HG03565 (cell line): ENCODE data around the gene PIK3R6.

ENCODE experiments used
- ATAC-seq: cut with Tn5 transposase; IDR thresholded peaks from one replicate; pipeline ENCODE4 v1.9.1; 2021; ENCODE audit warnings: mild to moderate bottlenecking, moderate library complexity; ENCODE audit not compliant: unreplicated experiment

Gene PIK3R6

GRCh38 chr17:8799570-8800212, 67.8 kb downstream of the PIK3R6 start:
- no peak for ATAC-seq

- no peak for ATAC-seq
These were observed 68.5 kb downstream of the PIK3R6 start, which contains the start of gene MFSD6L for GRCh38 chr17:8798846-8799569. TSS of gene MFSD6L (minus strand) at chr17:8799365. CDS start at chr17:8799120, 245 bp downstream.

DNA sequence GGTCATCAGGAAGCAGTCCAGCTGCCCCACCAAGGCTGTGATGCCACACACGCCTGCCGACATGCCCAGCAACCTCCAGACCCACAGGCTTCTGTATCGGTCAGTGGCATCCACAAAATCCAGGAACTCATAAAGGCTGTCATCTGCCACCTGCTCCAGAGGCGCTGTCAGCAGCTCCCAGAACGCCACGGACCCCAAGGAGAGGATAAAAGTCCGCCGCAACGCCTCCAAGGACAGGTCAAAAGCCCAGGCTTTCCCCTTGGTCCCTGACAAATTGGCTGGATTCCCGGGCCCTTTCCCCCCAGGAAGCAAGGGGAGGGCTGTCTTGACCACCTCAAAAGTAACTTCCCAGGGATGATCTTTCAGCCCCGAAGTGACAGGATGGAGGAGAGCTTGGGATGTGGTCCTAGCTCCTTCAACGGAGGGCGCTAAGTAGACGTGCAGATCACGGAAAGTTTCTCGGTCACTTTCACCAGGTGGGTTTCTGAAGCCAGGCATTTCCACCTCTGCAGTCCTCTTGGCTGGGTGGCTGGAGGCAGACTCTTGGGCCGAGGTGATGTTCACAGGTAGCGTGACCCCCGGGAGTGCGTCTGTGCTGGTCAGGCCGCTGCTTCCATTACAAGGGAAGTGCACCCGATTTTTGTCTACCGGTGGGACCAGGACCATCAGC, 69.2 kb downstream of the PIK3R6 start:
- ATAC-seq: no peak

GRCh38 chr17:8797621-8798175, 69.8 kb downstream of the PIK3R6 start:
- ATAC-seq: no peak

DNA sequence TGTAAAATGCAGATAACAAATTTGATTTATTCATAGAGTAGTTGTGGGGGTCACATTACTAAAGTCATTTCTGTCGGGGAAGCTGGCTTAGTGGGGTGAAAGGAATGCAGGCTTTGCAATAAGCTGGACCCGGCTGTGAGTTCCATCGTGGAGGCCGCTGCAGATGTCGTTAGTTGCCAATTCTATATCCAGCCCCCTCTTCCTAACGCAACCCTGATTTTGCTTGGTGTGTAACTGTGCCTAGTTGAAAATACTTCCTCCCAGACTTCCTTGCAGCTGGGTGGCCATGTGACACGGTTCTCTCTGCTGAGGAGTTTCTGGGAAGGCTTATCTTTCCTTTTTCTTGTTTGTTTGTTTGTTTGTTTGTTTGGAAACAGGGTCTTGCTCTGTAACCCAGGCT, 72.8 kb downstream of the PIK3R6 start:
- no peak for ATAC-seq

DNA sequence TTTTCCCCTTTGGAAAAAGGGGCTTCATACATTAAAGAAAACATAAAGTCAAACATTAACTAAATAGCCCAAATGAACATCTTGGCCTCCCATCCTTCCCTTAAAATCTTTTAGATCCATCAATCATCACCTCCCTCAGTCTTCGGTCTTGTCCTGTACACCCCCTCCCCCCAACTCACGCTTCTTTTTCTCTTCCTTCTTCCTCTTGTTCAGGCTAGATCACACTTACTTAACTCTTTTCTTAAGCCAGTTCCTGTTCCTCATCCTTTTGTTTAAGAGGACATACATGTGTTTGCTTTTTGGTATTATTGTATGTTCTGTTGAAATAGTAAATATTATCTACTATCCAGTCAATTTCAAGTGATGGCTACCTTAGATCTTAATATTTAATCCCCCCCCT, 73.8 kb downstream of the PIK3R6 start:
- no peak for ATAC-seq

DNA sequence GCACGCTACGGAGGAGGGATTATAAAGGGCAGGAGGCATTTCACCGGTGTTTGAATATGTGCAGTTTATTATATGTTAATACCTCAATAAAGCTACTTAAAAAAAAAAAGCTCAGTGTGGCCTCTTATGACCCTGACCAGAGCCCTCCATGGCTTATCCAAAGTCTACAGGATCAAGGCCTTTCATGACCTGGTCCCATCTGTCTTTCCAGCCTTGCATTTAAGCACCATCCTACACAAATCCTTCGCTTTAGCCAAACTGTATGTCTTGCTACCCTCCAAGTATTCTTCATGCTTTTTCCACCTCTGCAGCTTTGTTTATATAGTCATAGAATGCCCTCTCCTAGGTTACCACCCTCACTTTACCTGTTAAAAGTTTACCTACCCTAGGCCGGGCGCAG, 74.8 kb downstream of the PIK3R6 start:
- ATAC-seq: no peak

DNA sequence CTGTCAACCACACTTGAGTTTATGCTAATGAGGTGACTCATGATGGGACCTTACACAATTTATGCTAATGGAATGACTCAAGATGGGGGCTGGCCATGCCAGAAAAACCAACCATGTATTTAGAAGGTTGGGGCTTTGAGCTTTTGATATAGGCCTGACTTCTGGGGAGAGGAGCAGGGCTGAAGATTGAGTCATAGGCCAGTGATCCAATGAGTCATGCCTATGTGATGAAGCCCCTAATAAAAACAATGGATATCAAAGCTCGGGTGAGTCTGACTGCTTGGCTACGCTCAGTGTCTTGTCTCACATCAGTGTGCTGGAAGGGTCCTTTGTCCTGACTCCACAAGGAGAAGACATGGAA, 75.6 kb downstream of the PIK3R6 start:
- ATAC-seq: no peak

- ATAC-seq: no peak
These were observed 76.1 kb downstream of the PIK3R6 start for GRCh38 chr17:8791248-8791909.

- ATAC-seq: no peak
These were observed 77.7 kb downstream of the PIK3R6 start for GRCh38 chr17:8789743-8790142.

- ATAC-seq: no peak
These were observed 78.5 kb downstream of the PIK3R6 start for GRCh38 chr17:8788998-8789397.

GRCh38 chr17:8785547-8786413, 81.7 kb downstream of the PIK3R6 start:
- no peak for ATAC-seq

GRCh38 chr17:8782176-8782575, 85.3 kb downstream of the PIK3R6 start:
- ATAC-seq: no peak

- ATAC-seq: no peak
These were observed 85.7 kb downstream of the PIK3R6 start for GRCh38 chr17:8781776-8782175.

DNA sequence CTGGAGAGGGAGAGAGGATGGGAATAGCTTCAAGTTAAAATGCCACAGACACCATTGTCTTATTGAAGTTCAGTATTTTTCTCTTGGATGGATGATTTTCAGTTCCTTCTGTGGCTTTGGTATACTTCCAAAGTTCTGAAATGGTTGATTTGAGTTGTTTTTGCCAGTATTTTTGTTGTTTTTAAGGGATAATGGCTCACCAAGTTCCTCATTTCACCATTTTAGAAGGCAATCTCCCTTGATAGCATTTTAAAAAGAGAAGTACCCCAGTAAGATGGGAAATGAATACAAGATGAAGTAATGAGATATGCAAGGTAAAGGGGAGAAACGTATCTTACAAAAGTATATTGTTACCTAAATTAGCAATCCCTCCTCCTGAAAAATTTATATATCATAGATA, 90.6 kb downstream of the PIK3R6 start:
- ATAC-seq: no peak

GRCh38 chr17:8776248-8776647, 91.2 kb downstream of the PIK3R6 start:
- no peak for ATAC-seq

GRCh38 chr17:8766731-8767130, 100.7 kb downstream of the PIK3R6 start:
- ATAC-seq: no peak

DNA sequence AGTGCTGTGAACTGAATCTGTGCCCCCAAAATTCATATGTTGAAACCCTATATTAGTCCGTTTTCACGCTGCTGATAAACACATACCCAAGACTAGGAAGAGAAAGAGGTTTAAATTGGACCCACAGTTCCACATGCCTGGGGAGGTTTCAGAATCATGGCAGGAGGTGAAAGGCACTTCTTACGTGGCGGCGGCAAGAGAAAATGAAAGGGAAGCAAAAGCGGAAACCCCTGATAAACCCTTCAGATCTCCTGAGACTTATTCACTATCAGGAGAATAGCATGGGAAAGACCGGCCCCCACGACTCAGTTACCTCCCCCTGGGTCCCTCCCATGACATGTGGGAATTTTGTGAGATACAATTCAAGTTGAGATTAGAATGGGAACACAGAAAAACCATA, 105.5 kb downstream of the PIK3R6 start:
- no peak for ATAC-seq

DNA sequence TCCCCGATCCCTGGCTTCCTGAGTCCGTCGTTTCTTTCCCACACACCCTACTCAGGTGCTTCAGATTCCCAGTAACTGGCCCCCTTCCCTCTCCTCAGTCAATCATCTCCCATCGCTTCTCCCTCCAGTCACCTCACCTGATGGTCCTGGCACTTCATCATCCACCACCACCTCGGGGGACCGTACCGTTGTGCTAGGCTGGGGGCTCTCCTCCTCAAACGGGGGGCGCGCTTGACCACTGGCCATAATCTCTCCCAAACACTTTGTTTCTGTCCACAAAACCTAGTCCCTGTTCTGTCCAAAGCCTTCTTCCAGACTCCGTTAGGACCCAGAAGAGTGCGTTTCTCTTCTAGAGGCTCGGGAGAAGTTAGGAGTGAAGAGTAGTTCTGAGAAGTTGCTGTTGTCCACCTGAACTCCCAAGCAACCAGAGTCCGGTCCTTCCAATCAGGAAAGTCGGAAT, 109.3 kb downstream of the PIK3R6 start, which contains the start of gene SPDYE4:
SPDYE4 (minus strand) TSS at position 410 of the 460 bp plus-strand sequence; CDS start at position 246, 164 bp downstream.
- ATAC-seq: no peak

GRCh38 chr17:8757189-8757588, 110.3 kb downstream of the PIK3R6 start:
- ATAC-seq: no peak
